SKM-1 treated with dmso at 0.1 percent for 144 hours (cell line): ENCODE results near the gene KNDC1.
"Not testable (repeated sequence)": the region's sequence is repeated elsewhere in the genome, so short reads cannot be mapped to it uniquely, and the experiment has no call there.

Experiments used
- DNase-seq: peaks from one replicate; lab custom pipeline; 2025; ENCODE audit not compliant: unreplicated experiment; lab: John Stamatoyannopoulos, UW

KNDC1 gene

GRCh38 chr10:133175624-133176023, 15.6 kb downstream of the KNDC1 start:
- DNase-seq, result not testable (repeated sequence)

- no peak for DNase-seq
These were observed 16.5 kb downstream of the KNDC1 start for GRCh38 chr10:133176546-133176945.

GRCh38 chr10:133177380-133178157, 17.6 kb downstream of the KNDC1 start:
- DNase-seq, result no peak

- no peak for DNase-seq
These were observed 18.5 kb downstream of the KNDC1 start for GRCh38 chr10:133178357-133179127.

- DNase-seq, result no peak
These were observed 19.1 kb downstream of the KNDC1 start for GRCh38 chr10:133179128-133179520.

DNA sequence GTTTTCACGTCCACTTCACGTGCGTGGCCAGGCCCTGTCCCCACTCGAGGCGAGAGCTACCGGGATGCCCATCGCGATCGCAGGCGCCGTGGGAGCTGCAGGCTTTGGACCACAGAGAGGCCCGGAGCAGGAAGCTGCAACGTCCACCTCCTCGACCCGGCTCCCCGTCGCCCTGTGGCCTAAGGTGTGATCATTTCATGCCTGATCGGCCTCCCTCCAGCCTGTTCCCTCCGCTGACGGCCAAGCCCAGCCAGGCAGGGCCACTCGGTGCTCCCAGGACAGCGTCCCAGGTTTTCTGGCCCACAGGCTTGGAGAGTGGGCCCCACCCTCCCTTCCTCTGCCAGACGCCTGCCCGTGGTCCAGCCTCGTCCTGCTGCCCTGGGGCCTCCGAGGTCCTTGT, 19.6 kb downstream of the KNDC1 start:
- DNase-seq, result no peak

DNA sequence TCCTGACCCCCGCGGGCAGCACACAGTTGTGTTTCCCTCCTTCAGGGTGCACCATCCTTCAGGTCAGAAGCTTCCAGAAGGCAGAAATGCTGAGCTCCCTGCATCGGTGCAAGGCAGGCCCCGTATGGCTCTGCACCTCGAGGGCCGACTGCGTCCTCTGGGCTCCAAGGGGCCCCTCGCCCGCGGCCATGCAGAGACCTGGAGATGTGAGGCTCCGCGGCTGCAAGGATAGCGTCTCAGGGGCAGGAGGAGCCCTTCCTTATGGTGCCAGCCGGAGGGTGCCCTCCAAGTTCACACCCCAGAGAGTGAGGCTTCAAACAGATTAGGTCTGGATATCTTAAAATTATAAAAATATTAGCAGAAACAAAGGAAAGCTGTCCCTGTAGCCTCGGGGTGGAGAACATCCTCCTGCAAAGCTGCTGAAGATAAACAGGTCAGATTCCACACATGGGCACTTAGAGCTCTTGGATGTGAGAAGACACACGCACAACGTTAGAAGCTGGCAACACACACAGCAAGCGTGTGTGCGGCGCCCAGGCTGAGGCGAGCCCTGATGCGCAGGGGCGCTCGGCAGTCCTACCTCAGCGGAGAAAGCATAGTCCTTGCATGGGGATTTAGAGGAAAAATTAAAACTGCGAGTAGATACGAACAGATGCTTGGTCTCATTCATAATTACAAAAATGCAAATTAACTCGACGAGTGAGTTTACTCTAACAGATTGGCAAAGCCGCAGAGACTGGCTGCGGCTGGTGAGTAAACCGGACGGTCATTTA, 20.4 kb downstream of the KNDC1 start:
- DNase-seq, result no peak

DNA sequence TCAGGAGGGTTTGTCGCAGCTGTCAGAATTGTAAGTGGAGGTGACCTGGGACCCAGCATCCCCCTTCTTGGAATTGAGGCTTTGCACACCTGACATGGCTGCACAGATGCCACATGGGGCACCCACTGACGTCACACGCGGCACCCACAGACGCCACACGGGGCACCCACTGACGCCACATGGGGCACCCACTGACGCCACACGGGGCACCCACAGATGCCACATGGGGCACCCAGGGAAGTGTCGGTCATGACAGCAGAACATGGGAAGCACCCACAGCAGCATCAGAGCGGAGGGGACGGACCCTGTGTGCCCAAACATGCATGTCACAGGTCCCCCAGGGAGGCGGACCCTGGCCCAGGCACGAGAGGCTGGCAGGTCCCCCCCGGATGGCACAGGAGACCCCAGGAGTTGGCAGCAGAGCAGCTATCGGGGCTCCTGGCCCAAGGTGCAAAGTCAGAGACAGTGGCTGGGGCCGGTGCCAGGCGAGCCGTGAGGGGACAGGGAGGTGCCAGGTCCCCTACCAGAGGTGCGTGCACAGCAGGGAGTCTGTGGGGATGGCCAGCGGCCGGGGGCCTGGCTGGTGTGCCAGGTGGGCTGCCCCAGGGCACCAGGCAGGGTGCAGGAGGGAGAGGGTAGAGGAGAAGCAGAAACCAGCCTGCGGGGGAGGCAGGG, 21.1 kb downstream of the KNDC1 start:
- DNase-seq, result no peak

GRCh38 chr10:133182190-133182589, 22.2 kb downstream of the KNDC1 start:
- no peak for DNase-seq

- DNase-seq, result no peak
These were observed 23.0 kb downstream of the KNDC1 start for GRCh38 chr10:133182791-133183645.

- DNase-seq, result no peak
These were observed 23.8 kb downstream of the KNDC1 start for GRCh38 chr10:133183646-133184378.

GRCh38 chr10:133184591-133185244, 24.7 kb downstream of the KNDC1 start:
- no peak for DNase-seq

GRCh38 chr10:133185421-133185820, 25.4 kb downstream of the KNDC1 start:
- DNase-seq, result no peak

GRCh38 chr10:133185916-133186315, 25.9 kb downstream of the KNDC1 start:
- no peak for DNase-seq

DNA sequence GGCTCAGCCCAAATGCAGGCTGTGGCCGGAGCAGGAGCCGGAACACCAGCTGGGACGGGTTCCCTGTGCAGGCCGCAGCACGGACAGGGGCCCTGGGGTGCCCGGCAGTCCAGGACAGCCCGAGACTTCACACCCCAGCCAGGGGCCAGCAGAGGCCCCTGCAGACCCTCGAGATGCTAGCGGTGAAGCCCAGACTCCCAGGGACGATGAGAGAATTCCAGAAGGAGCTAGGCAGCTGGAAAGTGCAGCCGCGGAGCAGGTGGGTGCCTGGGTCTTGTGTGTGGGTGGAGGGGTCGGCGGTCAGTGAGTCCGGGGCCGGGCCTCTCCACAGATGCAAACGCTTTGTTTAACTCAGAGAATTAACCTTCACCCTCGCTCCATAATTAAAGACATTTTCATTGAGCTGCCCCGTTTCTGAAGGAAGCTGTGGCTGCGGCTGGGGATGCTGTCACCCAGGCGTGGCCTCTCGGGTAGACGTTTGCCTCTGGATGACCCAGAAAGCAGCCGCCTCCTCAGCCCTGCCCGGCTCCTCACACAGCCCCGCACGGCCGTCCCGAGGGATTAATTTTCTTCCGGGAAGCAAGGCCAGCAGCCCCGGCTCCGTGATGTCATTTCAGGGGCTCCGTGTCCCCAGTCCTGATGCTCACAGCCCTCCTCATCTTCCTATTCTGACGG, 26.5 kb downstream of the KNDC1 start:
- DNase-seq, result no peak

GRCh38 chr10:133187091-133187905, 27.3 kb downstream of the KNDC1 start:
- no peak for DNase-seq

DNA sequence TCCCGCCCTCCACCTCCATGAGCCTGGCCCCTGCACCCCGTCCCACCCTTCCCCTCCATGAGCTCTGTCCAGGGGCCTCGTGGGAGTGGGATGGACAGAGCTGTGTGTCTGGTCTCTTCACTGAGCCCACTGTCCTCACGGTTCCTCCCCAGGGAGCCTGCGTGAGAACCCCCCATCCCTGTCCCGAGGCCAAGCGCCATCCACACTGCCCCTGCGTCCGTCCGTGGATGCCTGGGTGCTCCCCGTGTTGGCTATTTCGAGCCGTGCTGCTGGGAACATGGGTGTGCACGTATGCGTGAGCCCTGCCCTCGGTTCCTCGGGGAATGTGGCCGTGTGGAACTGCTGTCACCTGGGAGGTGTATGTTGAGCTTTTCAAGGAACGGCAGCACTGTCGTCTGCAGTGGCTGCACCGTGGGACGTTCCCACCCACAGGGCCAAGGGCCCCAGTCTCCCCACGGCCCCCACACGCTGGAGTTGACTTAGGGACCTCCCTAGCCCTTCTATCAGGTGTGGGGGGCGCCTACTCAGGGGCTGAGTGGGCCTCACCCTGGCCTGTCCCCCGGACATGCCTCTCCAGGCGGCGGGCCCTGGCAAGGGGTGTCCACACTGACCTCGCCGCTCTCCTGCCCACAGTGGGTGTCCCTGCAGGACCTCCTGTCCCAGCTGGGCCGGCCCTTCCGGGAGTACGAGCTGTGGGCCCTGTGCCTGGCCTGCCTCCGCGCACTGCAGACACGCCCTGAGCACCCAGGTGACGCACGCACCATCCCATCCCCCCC, 28.1 kb downstream of the KNDC1 start:
- no peak for DNase-seq
